Measurements from ENCODE around the gene ATP2B1. TPM values are rescaled to one million over a fixed set of nuclear protein-coding genes. Genes with fewer than 3 reads are reported as not detected.

ATP2B1 gene
- total and polyA plus RNA-seq, 2 of the 13 experiments (the other 11 are each of a cell fraction or from before 2014, with no cell fraction given): 12.1 to 60.2 TPM

DNA sequence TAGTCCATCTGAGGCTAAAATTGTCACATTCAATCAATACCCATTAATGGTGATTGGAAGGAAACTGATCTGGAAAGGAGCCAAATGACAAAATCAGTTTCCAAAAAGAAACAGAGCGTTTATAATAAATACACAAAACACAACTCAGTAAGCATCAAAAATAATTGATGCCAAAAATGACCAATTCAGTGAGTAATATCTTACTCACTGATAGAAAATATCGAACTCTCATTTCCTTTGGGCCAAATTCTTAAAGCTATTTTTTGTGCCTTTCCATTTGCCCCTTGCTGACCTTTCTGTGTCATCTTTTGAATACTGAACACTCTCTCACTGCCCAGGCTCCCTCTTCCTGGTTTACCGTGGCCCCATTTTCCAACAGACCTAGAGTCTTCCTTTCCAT, 22.5 kb upstream of the ATP2B1 start:
- ChIA-PET CTCF (ENCODE audit: low intra/inter-chr PET ratio, low total read pairs) (no interaction called here), POLR2A (no interaction called here)
- no peak overlapping the region for H2AFZ ChIP-seq (ENCODE audit: low read length)
- no peaks in the 10 kb centered on the region for H3K79me2 ChIP-seq (ENCODE audit: insufficient read depth, low read length)
- no peak overlapping the region for H3K9ac ChIP-seq (ENCODE audit: insufficient read depth, low read depth, low read length)
- no peaks in the 10 kb centered on the region for H3K4me1 ChIP-seq (ENCODE audit: insufficient read depth, low read length)
- H3K27ac ChIP-seq (ENCODE audit: extremely low read length, insufficient read depth, low read length): no peak overlapping the region
- H3K9me3 ChIP-seq (ENCODE audit: low read length): no peaks in the 10 kb centered on the region
- H4K20me1 ChIP-seq (ENCODE audit: insufficient read depth, low read length): no peaks in the 10 kb centered on the region
- TF ChIP-seq NFYB (CRISPR knock-in tag; IDR thresholded peaks at IDR 0.05): no peak
- TF ChIP-seq RFXANK (CRISPR knock-in tag; IDR thresholded peaks at IDR 0.05): no peak
- TF ChIP-seq, protein P1, sequence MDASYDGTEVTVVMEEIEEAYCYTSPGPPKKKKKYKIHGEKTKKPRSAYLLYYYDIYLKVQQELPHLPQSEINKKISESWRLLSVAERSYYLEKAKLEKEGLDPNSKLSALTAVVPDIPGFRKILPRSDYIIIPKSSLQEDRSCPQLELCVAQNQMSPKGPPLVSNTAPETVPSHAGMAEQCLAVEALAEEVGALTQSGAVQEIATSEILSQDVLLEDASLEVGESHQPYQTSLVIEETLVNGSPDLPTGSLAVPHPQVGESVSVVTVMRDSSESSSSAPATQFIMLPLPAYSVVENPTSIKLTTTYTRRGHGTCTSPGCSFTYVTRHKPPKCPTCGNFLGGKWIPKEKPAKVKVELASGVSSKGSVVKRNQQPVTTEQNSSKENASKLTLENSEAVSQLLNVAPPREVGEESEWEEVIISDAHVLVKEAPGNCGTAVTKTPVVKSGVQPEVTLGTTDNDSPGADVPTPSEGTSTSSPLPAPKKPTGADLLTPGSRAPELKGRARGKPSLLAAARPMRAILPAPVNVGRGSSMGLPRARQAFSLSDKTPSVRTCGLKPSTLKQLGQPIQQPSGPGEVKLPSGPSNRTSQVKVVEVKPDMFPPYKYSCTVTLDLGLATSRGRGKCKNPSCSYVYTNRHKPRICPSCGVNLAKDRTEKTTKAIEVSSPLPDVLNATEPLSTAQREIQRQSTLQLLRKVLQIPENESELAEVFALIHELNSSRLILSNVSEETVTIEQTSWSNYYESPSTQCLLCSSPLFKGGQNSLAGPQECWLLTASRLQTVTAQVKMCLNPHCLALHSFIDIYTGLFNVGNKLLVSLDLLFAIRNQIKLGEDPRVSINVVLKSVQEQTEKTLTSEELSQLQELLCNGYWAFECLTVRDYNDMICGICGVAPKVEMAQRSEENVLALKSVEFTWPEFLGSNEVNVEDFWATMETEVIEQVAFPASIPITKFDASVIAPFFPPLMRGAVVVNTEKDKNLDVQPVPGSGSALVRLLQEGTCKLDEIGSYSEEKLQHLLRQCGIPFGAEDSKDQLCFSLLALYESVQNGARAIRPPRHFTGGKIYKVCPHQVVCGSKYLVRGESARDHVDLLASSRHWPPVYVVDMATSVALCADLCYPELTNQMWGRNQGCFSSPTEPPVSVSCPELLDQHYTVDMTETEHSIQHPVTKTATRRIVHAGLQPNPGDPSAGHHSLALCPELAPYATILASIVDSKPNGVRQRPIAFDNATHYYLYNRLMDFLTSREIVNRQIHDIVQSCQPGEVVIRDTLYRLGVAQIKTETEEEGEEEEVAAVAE (CRISPR knock-in tag; IDR thresholded peaks at IDR 0.05; ENCODE audit: borderline replicate concordance): no peak
- WGBS (ENCODE audit: low lambda C conversion rate): 21% methylated on average over 3 of the region's 3 CpGs
- DNase-seq (ENCODE audit: low spot score): no peak
- H3K27me3 ChIP-seq (ENCODE audit: control insufficient read depth in 1 of 2, insufficient read depth in 2 of 2, low read length in 2 of 2): no peaks in the 10 kb centered on the region
- BruUV-seq (replicated peaks): no TSS peak
- no peak overlapping the region for H3K4me2 ChIP-seq (ENCODE audit: low read depth, low read length)
- no peak for ATAC-seq
- in situ Hi-C loops (cut with HindIII; ENCODE audit: extremely low pct_ligation_motif_present, low pct_unique_long_range_greater_than_20kb): no loop called here
- H3K36me3 ChIP-seq (replicated peaks in 1 of 2; ENCODE audit: control insufficient read depth in 1 of 2, insufficient read depth in 2 of 2, low read length in 2 of 2): no peaks in the 10 kb centered on the region
- H3K4me3 ChIP-seq (replicated peaks in 1 of 3; ENCODE audit: insufficient read depth in 1 of 3, low read depth in 2 of 3, low read length in 3 of 3): no peak overlapping the region
- no peak for FAIRE-seq
- intact Hi-C loops (cut with micrococcal nuclease; ENCODE audit: unreplicated experiment): no loop called here

DNA sequence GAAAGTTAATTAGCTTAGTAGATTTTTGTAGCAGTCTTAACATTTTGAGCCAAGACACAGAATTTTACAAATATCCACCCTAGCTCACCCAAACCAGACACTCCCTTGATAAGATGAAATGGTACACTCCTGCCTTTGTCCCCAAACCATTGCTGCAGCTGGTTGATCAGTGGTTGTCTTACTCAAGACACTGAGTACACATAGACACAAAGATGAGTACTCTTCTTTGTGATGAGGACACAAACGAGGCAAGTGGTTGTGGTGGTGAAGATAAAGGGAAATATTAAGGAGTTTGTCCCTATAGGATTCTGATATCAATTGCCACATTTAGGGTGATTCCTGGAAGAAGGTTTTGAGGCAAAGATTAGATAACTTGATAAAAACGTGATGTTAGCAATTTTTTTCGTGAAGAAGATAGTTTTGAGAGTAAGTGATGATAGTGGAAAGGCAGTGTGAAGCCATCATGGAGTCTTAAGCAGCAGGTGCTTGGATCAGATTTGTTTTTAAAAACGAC, 21.4 kb upstream of the ATP2B1 start:
- no peak overlapping the region for H3K9ac ChIP-seq (ENCODE audit: insufficient read depth, low read depth, low read length)
- no peak overlapping the region for H3K4me2 ChIP-seq (ENCODE audit: low read depth, low read length)
- H3K79me2 ChIP-seq (ENCODE audit: insufficient read depth, low read length): no peaks in the 10 kb centered on the region
- H3K27ac ChIP-seq (ENCODE audit: extremely low read length, insufficient read depth, low read length): no peak overlapping the region
- no peaks in the 10 kb centered on the region for H3K36me3 ChIP-seq (replicated peaks in 1 of 2; ENCODE audit: control insufficient read depth in 1 of 2, insufficient read depth in 2 of 2, low read length in 2 of 2)
- intact Hi-C loops (cut with micrococcal nuclease; ENCODE audit: unreplicated experiment): no loop called here
- no peaks in the 10 kb centered on the region for H3K4me1 ChIP-seq (ENCODE audit: insufficient read depth, low read length)
- H3K9me3 ChIP-seq (ENCODE audit: low read length): no peaks in the 10 kb centered on the region
- H3K27me3 ChIP-seq (ENCODE audit: control insufficient read depth in 1 of 2, insufficient read depth in 2 of 2, low read length in 2 of 2): no peaks in the 10 kb centered on the region
- CTCF ChIA-PET (ENCODE audit: low intra/inter-chr PET ratio, low total read pairs): no interaction called here
- ATAC-seq: no peak
- under 1% methylated on average over 4 of the region's 4 CpGs for WGBS (ENCODE audit: low lambda C conversion rate)
- no peak overlapping the region for H3K4me3 ChIP-seq (replicated peaks in 1 of 3; ENCODE audit: insufficient read depth in 1 of 3, low read depth in 2 of 3, low read length in 3 of 3)
- no peak overlapping the region for H2AFZ ChIP-seq (ENCODE audit: low read length)
- no peaks in the 10 kb centered on the region for H4K20me1 ChIP-seq (ENCODE audit: insufficient read depth, low read length)
- in situ Hi-C loops (cut with HindIII; ENCODE audit: extremely low pct_ligation_motif_present, low pct_unique_long_range_greater_than_20kb): no loop called here
- POLR2A ChIA-PET: no interaction called here
- BruUV-seq (replicated peaks): no TSS peak
- DNase-seq (ENCODE audit: low spot score): no peak
- FAIRE-seq: no peak
- TF ChIP-seq SUZ12 (IDR thresholded peaks at IDR 0.05; ENCODE audit: low read depth, low read length) (no peak), ZNF33B (CRISPR knock-in tag; IDR thresholded peaks at IDR 0.05) (no peak), ATF7 (IDR thresholded peaks at IDR 0.05) (no peak), ATF7 (CRISPR knock-in tag; IDR thresholded peaks at IDR 0.05) (no peak), ZNF225 (CRISPR knock-in tag; IDR thresholded peaks at IDR 0.05) (no peak), ZNF337 (CRISPR knock-in tag; IDR thresholded peaks at IDR 0.05; ENCODE audit: borderline replicate concordance, low read depth) (no peak), MBNL3 (CRISPR knock-in tag; conservative IDR thresholded peaks at IDR 0.05) (no peak)
- TF ChIP-seq, protein P2, sequence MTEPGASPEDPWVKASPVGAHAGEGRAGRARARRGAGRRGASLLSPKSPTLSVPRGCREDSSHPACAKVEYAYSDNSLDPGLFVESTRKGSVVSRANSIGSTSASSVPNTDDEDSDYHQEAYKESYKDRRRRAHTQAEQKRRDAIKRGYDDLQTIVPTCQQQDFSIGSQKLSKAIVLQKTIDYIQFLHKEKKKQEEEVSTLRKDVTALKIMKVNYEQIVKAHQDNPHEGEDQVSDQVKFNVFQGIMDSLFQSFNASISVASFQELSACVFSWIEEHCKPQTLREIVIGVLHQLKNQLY (CRISPR knock-in tag; IDR thresholded peaks at IDR 0.05): no peak
- TF ChIP-seq, protein P3, sequence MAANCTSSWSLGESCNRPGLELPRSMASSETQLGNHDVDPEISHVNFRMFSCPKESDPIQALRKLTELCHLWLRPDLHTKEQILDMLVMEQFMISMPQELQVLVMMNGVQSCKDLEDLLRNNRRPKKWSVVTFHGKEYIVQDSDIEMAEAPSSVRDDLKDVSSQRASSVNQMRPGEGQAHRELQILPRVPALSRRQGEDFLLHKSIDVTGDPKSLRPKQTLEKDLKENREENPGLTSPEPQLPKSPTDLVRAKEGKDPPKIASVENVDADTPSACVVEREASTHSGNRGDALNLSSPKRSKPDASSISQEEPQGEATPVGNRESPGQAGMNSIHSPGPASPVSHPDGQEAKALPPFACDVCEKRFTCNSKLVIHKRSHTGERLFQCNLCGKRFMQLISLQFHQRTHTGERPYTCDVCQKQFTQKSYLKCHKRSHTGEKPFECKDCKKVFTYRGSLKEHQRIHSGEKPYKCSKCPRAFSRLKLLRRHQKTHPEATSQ (CRISPR knock-in tag; IDR thresholded peaks at IDR 0.05; ENCODE audit: borderline replicate concordance): no peak
- TF ChIP-seq, protein P4, sequence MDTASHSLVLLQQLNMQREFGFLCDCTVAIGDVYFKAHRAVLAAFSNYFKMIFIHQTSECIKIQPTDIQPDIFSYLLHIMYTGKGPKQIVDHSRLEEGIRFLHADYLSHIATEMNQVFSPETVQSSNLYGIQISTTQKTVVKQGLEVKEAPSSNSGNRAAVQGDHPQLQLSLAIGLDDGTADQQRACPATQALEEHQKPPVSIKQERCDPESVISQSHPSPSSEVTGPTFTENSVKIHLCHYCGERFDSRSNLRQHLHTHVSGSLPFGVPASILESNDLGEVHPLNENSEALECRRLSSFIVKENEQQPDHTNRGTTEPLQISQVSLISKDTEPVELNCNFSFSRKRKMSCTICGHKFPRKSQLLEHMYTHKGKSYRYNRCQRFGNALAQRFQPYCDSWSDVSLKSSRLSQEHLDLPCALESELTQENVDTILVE (CRISPR knock-in tag; IDR thresholded peaks at IDR 0.05): no peak
